Measurements from ENCODE around the gene RAMP1.
"Not testable (repeated sequence)": the region's sequence is repeated elsewhere in the genome, so short reads cannot be mapped to it uniquely, and the experiment has no call there.

RAMP1 gene

GRCh38 chr2:237943395-237944094 lies 84.1 kb downstream of the RAMP1 start:
- FAIRE-seq (no peak), DNase-seq (ENCODE audit: low spot score) (no peak)

- FAIRE-seq = no peak
- DNase-seq (ENCODE audit: low spot score) = no peak
These were observed 84.9 kb downstream of the RAMP1 start for GRCh38 chr2:237944302-237944701.

- FAIRE-seq = no peak
These were observed 87.0 kb downstream of the RAMP1 start for GRCh38 chr2:237946423-237946822.

GRCh38 chr2:237951354-237951753 lies 91.9 kb downstream of the RAMP1 start:
- DNase-seq (ENCODE audit: low spot score); FAIRE-seq: not testable (repeated sequence)

More at GRCh38 chr2:237946423-237946822, 87.0 kb downstream of the RAMP1 start:
- no peak for DNase-seq (ENCODE audit: low spot score)

GRCh38 chr2:237951878-237952277 lies 92.5 kb downstream of the RAMP1 start:
- DNase-seq (ENCODE audit: low spot score) (no peak), FAIRE-seq (no peak)

GRCh38 chr2:237952851-237953250 lies 93.4 kb downstream of the RAMP1 start:
- DNase-seq (ENCODE audit: low spot score) (no peak), FAIRE-seq (no peak)

GRCh38 chr2:237955640-237956401 lies 96.4 kb downstream of the RAMP1 start:
- DNase-seq (ENCODE audit: low spot score) (no peak), FAIRE-seq (no peak)

- FAIRE-seq = no peak
These were observed 96.9 kb downstream of the RAMP1 start for GRCh38 chr2:237956402-237956736.

GRCh38 chr2:237961637-237962036 lies 102.2 kb downstream of the RAMP1 start:
- FAIRE-seq = no peak
- no peak for DNase-seq (ENCODE audit: low spot score)

More at GRCh38 chr2:237956402-237956736, 96.9 kb downstream of the RAMP1 start:
- DNase-seq (ENCODE audit: low spot score) = no peak

Data from RCC 7860 (cell line).